ENCODE measurements around the gene SIGLEC9.

DNA sequence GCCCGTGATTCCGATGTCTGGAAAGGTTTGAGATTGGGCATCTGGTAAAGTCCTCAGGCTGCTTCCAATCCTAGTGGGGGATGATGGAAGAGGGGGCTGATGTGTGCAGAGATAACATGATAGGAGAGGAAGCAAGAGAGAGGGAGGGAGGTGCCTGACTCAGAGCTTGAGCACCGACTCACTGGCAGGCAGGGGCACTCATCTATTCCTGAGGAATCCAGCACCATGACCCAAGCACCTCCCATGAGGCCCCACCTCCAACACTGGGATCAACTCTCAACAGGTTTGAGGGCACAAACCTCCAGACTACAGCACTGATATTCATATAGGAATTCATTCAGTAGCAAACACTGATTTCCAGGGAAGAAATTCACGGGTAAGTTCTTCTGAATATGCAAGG, 5.6 kb upstream of the SIGLEC9 start:
- TF ChIP-seq, protein P1, sequence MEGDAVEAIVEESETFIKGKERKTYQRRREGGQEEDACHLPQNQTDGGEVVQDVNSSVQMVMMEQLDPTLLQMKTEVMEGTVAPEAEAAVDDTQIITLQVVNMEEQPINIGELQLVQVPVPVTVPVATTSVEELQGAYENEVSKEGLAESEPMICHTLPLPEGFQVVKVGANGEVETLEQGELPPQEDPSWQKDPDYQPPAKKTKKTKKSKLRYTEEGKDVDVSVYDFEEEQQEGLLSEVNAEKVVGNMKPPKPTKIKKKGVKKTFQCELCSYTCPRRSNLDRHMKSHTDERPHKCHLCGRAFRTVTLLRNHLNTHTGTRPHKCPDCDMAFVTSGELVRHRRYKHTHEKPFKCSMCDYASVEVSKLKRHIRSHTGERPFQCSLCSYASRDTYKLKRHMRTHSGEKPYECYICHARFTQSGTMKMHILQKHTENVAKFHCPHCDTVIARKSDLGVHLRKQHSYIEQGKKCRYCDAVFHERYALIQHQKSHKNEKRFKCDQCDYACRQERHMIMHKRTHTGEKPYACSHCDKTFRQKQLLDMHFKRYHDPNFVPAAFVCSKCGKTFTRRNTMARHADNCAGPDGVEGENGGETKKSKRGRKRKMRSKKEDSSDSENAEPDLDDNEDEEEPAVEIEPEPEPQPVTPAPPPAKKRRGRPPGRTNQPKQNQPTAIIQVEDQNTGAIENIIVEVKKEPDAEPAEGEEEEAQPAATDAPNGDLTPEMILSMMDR (IDR thresholded peaks at IDR 0.05; ENCODE audit: low read length) = no peak
- TF ChIP-seq EZH2 (IDR thresholded peaks at IDR 0.05; ENCODE audit: borderline replicate concordance, low read length) = no peak
